ENCODE results near the gene RYR2. TPM values are rescaled to one million over a fixed set of nuclear protein-coding genes. Genes with fewer than 3 reads are reported as not detected.

The RYR2 gene
- total RNA-seq, 2 experiments from 2014 or later: not detected

- DNase-seq (no peak), ATAC-seq (ENCODE audit: low read depth) (no peak)
- Mint-ChIP-seq H3K27ac (no peak overlapping the region), H3K27me3 (no peaks in the 10 kb centered on the region), H3K36me3 (no peaks in the 10 kb centered on the region), H3K4me1 (no peaks in the 10 kb centered on the region), H3K4me3 (no peak overlapping the region), H3K9me3 (no peaks in the 10 kb centered on the region)
- POLR2A ChIA-PET: no interaction called here
Observed at GRCh38 chr1:237186675-237187074, 144.7 kb downstream of the RYR2 start.

GRCh38 chr1:237187842-237188241 is 145.9 kb downstream of the RYR2 start:
- H3K9me3 Mint-ChIP-seq: no peaks in the 10 kb centered on the region
- H3K36me3 Mint-ChIP-seq: no peaks in the 10 kb centered on the region
- no peak for DNase-seq
- H3K4me3 Mint-ChIP-seq: no peak overlapping the region
- no peak for ATAC-seq (ENCODE audit: low read depth)
- POLR2A ChIA-PET: no interaction called here
- no peak overlapping the region for H3K27ac Mint-ChIP-seq
- H3K27me3 Mint-ChIP-seq: no peaks in the 10 kb centered on the region
- no peaks in the 10 kb centered on the region for H3K4me1 Mint-ChIP-seq

GRCh38 chr1:237191403-237191802 is 149.4 kb downstream of the RYR2 start:
- Mint-ChIP-seq H3K4me3 (no peak overlapping the region), H3K27ac (no peak overlapping the region), H3K4me1 (no peaks in the 10 kb centered on the region), H3K9me3 (no peaks in the 10 kb centered on the region), H3K27me3 (no peaks in the 10 kb centered on the region), H3K36me3 (no peaks in the 10 kb centered on the region)
- DNase-seq: no peak
- POLR2A ChIA-PET: no interaction called here
- ATAC-seq (ENCODE audit: low read depth): no peak

- POLR2A ChIA-PET: no interaction called here
- H3K36me3 Mint-ChIP-seq: no peaks in the 10 kb centered on the region
- H3K4me3 Mint-ChIP-seq: no peak overlapping the region
- no peaks in the 10 kb centered on the region for H3K9me3 Mint-ChIP-seq
- H3K4me1 Mint-ChIP-seq: no peaks in the 10 kb centered on the region
- H3K27ac Mint-ChIP-seq: no peak overlapping the region
- no peaks in the 10 kb centered on the region for H3K27me3 Mint-ChIP-seq
- no peak for DNase-seq
- no peak for ATAC-seq (ENCODE audit: low read depth)
Observed at GRCh38 chr1:237197470-237198425, 155.8 kb downstream of the RYR2 start.

GRCh38 chr1:237199026-237199425 is 157.0 kb downstream of the RYR2 start:
- H3K4me1 Mint-ChIP-seq: no peaks in the 10 kb centered on the region
- ATAC-seq (ENCODE audit: low read depth) (no peak), DNase-seq (no peak)
- H3K27ac Mint-ChIP-seq: no peak overlapping the region
- no peaks in the 10 kb centered on the region for H3K36me3 Mint-ChIP-seq
- H3K27me3 Mint-ChIP-seq: no peaks in the 10 kb centered on the region
- no peak overlapping the region for H3K4me3 Mint-ChIP-seq
- POLR2A ChIA-PET: no interaction called here
- no peaks in the 10 kb centered on the region for H3K9me3 Mint-ChIP-seq

- POLR2A ChIA-PET: no interaction called here
- no peak for DNase-seq
- Mint-ChIP-seq H3K4me1 (no peaks in the 10 kb centered on the region), H3K27me3 (no peaks in the 10 kb centered on the region), H3K36me3 (no peaks in the 10 kb centered on the region), H3K4me3 (no peak overlapping the region), H3K27ac (no peak overlapping the region), H3K9me3 (no peaks in the 10 kb centered on the region)
- no peak for ATAC-seq (ENCODE audit: low read depth)
Observed at GRCh38 chr1:237201155-237201554, 159.2 kb downstream of the RYR2 start.

GRCh38 chr1:237204841-237205240 is 162.9 kb downstream of the RYR2 start:
- Mint-ChIP-seq H3K4me1 (no peaks in the 10 kb centered on the region), H3K4me3 (no peak overlapping the region), H3K27me3 (no peaks in the 10 kb centered on the region), H3K36me3 (no peaks in the 10 kb centered on the region), H3K9me3 (no peaks in the 10 kb centered on the region), H3K27ac (no peak overlapping the region)
- POLR2A ChIA-PET: no interaction called here
- DNase-seq: no peak
- ATAC-seq (ENCODE audit: low read depth): no peak

- H3K9me3 Mint-ChIP-seq: no peaks in the 10 kb centered on the region
- no peaks in the 10 kb centered on the region for H3K27me3 Mint-ChIP-seq
Observed at GRCh38 chr1:237205400-237206064, 163.5 kb downstream of the RYR2 start.

GRCh38 chr1:237206065-237206414 is 164.1 kb downstream of the RYR2 start:
- Mint-ChIP-seq H3K9me3 (no peaks in the 10 kb centered on the region), H3K4me1 (no peaks in the 10 kb centered on the region), H3K27ac (no peak overlapping the region), H3K36me3 (no peaks in the 10 kb centered on the region), H3K4me3 (no peak overlapping the region), H3K27me3 (no peaks in the 10 kb centered on the region)
- DNase-seq: no peak
- POLR2A ChIA-PET: no interaction called here
- ATAC-seq (ENCODE audit: low read depth): no peak

More at GRCh38 chr1:237205400-237206064, 163.5 kb downstream of the RYR2 start:
- ATAC-seq (ENCODE audit: low read depth) (no peak), DNase-seq (no peak)
- H3K4me3 Mint-ChIP-seq: no peak overlapping the region
- POLR2A ChIA-PET: no interaction called here
- H3K27ac Mint-ChIP-seq: no peak overlapping the region
- no peaks in the 10 kb centered on the region for H3K4me1 Mint-ChIP-seq
- H3K36me3 Mint-ChIP-seq: no peaks in the 10 kb centered on the region

GRCh38 chr1:237211031-237211430 is 169.0 kb downstream of the RYR2 start:
- POLR2A ChIA-PET: no interaction called here
- Mint-ChIP-seq H3K27me3 (no peaks in the 10 kb centered on the region), H3K9me3 (no peaks in the 10 kb centered on the region), H3K27ac (no peak overlapping the region), H3K4me1 (no peaks in the 10 kb centered on the region), H3K4me3 (no peak overlapping the region), H3K36me3 (no peaks in the 10 kb centered on the region)
- DNase-seq (no peak), ATAC-seq (ENCODE audit: low read depth) (no peak)

GRCh38 chr1:237211540-237211939 is 169.6 kb downstream of the RYR2 start:
- ATAC-seq (ENCODE audit: low read depth) (no peak), DNase-seq (no peak)
- H3K4me1 Mint-ChIP-seq: no peaks in the 10 kb centered on the region
- no peak overlapping the region for H3K27ac Mint-ChIP-seq
- no peak overlapping the region for H3K4me3 Mint-ChIP-seq
- H3K9me3 Mint-ChIP-seq: no peaks in the 10 kb centered on the region
- POLR2A ChIA-PET: no interaction called here
- no peaks in the 10 kb centered on the region for H3K36me3 Mint-ChIP-seq
- no peaks in the 10 kb centered on the region for H3K27me3 Mint-ChIP-seq

GRCh38 chr1:237219751-237220642 is 178.0 kb downstream of the RYR2 start:
- POLR2A ChIA-PET: no interaction called here
- ATAC-seq (ENCODE audit: low read depth) (no peak), DNase-seq (no peak)
- Mint-ChIP-seq H3K27ac (no peak overlapping the region), H3K36me3 (no peaks in the 10 kb centered on the region), H3K27me3 (no peaks in the 10 kb centered on the region), H3K4me1 (no peaks in the 10 kb centered on the region), H3K9me3 (peaks cover 1% of the 10 kb centered on the region), H3K4me3 (no peak overlapping the region)

GRCh38 chr1:237223419-237223818 is 181.4 kb downstream of the RYR2 start:
- DNase-seq: no peak
- Mint-ChIP-seq H3K27me3 (no peaks in the 10 kb centered on the region), H3K4me3 (no peak overlapping the region), H3K9me3 (peaks cover 1% of the 10 kb centered on the region), H3K4me1 (no peaks in the 10 kb centered on the region), H3K27ac (no peak overlapping the region), H3K36me3 (no peaks in the 10 kb centered on the region)
- ATAC-seq (ENCODE audit: low read depth): no peak
- POLR2A ChIA-PET: no interaction called here

Data from activated naive CD8-positive, alpha-beta T cell treated with anti-CD3 and anti-CD28 coated beads, Interleukin-2, amount 10 ng/mL, durations not matched to agents 7 days and 5 days (primary cell).